ENCODE data around the gene PHF13.

Gene PHF13

DNA sequence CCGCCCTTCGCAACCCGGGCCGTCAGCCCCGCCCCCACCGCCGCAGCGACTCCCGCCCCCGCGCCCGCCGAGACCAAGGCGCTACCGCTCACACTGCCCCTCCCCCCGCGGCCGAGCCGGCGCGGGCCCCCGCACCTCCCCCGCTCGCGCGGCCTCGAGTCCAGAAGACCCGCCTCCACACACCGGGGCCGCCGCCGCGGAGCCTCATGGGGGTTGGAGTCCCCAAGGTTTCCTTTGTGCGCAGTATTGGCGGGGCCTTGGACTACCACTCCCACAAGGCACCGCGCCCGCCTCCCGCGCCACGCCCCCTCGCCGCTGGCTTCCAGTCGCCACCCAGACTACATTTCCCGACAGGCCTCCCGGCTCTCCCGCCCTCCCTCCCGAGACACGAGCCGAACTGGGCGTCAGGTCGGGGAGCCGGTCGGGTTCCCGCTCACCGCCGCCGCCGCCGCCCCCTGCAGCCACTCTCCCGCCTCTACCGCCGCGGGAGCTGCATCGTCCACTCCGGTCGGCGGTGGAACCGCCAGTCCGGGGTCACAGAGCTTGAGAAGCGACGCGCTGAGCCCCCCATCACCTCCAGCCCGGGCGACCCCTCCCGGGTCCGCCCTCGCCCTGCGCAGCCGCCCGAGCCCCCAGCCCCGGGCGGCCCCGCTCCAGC lies at the start of gene PHF13:
Gene PHF13 (plus strand): TSS at position 371 of the 658 bp plus-strand sequence. CDS start 336 bp downstream, outside the sequence.
- DNase-seq (ENCODE audit: low spot score), result peak; percentile 98

DNA sequence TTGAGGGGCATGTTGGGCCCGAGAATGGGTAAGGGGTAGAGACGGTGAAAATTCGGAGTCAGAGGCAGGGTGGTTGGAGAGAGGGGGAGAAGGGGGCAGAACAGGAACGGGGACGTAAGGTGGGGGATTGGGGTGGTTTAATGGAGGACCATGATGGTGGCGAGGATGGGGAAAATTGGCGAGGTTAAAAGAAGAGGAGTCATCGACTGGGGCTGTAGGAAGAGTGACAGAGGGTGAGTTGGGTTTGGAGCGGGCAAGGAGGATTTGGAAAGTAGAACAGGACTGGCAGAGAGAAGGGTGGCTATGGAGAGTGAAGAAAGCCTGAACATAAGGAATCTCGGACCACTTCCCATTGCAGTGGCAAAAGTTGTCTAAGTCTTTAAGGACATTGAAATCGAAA lies 44.5 kb upstream of the PHF13 start:
- DNase-seq (ENCODE audit: low spot score), result no peak

DNA sequence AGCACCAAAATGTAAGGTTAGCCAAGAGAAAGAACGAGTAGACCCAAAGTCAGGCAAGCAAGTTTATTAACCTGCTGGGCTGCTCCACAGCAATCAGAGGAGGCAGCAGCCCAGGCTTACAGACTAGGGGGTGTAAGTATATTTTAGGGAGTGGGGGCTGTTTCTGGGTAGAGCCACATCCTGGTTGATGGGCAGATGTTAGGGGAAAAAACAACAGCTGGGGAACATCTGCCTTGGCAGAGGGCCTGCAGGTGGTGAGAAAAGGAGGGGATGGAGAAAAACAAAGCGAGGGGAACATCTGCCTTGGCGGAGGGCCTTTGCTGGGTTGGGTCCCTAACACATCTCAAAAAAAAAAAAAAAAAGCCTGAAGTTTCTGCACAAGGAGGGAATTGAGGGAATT lies 43.4 kb upstream of the PHF13 start:
- DNase-seq (ENCODE audit: low spot score), result no peak

DNA sequence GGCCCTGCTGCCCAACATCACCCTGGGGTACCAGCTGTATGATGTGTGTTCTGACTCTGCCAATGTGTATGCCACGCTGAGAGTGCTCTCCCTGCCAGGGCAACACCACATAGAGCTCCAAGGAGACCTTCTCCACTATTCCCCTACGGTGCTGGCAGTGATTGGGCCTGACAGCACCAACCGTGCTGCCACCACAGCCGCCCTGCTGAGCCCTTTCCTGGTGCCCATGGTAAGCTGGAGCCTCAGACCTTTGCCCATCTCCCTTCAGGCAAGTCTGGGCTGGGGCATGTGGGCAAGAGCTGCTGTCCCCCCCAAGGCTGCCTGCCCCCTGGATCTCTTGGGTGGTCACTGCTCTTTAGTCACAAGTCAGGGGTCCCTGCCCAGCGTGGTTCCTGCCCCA lies 42.5 kb upstream of the PHF13 start:
- no peak for DNase-seq (ENCODE audit: low spot score)

DNA sequence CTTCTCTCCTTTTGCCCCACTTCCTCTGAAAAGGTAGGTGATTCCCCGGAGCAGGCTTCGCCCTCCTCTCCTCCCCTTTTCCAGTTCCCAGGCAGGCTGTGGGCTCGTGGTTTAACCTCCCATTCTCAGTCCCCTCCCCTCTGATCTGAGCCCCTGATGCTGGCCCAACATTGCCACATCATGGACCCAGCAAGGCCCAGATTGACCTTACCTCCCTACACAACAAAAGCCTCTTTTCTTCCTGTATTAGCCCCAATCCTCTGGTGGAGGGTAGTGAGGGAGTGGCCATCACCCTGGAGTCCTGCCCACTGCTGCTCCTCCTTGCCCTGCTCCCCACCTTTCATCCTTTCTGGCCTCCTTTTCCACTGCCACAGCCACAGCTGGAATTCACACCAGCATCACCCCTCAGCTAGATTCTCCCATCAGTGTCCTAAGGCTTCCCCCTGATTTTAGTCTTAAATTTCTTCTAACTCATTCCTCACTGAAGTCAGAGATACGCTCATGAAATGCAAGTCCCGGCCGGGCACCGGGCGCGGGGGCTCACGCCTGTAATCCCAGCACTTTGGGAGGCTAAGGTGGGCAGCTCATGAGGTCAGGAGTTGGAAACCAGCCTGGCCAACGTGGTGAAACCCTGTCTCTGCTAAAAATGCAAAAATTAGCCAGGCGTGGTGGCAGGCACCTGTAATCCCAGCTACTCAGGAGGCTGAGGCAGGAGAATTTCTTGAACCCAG lies 40.7 kb upstream of the PHF13 start:
- no peak for DNase-seq (ENCODE audit: low spot score)

DNA sequence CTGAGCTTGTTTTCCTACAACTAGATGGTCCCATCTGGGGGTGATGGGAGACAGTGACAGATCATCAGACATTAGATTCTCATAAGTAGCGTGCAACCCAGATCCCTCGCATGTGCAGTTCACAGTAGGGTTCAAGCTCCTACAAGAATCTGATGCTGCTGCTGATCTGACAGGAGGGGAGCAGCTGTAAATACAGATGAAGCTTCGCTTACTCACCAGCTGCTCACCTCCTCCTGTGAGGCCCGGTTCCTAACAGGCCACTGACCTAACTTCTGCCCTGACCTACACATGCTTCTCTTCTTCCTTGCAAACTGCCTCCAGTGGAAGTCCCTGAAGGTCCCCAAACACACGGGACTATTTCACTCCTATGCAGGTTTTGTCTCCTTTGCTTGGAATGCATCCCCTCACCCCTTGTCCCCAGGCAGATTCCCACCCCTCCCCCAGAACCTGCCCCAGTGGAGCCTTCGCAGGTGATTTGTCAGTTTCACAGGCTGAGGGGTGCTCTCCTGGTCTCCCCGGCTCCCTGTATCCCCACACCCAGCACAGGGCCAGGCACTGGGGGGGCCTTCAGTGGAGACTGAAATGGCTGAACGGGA lies 39.4 kb upstream of the PHF13 start:
- no peak for DNase-seq (ENCODE audit: low spot score)

DNA sequence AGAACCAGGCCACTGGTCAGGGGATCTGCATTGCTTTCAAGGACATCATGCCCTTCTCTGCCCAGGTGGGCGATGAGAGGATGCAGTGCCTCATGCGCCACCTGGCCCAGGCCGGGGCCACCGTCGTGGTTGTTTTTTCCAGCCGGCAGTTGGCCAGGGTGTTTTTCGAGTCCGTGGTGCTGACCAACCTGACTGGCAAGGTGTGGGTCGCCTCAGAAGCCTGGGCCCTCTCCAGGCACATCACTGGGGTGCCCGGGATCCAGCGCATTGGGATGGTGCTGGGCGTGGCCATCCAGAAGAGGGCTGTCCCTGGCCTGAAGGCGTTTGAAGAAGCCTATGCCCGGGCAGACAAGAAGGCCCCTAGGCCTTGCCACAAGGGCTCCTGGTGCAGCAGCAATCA lies 38.7 kb upstream of the PHF13 start:
- DNase-seq (ENCODE audit: low spot score), result no peak

DNA sequence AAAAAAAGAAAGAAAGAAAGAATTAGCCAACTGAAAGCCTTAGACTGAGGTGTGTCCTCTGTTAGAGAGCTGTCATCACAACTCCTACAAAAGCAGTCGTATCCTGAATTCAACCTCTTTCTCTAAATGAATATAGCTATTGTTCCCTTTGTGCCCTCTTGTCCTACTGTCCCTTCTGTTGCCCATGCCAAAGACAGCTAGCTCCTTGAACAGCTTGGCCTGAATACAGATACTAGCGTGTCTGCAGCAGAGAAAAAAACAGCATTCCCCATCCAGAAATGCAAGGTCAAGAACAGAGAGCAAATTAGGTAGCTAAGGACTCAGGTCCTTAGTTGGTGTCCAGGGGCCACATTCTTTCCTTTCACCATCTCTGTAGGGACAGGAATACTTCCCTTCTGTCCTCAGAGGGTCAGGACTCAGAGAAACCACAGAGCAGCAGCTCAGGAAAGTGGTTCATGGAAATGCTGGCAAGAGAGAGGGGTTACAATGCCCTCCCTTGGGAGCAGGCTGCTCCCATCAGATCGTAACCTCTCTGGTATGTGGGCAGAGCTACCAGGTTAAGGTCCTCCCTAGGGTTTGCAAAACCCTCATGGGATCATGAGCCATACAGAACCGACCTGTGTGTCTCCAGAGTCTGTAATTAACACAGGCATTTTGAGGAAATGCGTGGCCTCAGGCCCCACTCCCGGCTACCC lies 35.6 kb upstream of the PHF13 start:
- peak; percentile 89 for DNase-seq (ENCODE audit: low spot score)

DNA sequence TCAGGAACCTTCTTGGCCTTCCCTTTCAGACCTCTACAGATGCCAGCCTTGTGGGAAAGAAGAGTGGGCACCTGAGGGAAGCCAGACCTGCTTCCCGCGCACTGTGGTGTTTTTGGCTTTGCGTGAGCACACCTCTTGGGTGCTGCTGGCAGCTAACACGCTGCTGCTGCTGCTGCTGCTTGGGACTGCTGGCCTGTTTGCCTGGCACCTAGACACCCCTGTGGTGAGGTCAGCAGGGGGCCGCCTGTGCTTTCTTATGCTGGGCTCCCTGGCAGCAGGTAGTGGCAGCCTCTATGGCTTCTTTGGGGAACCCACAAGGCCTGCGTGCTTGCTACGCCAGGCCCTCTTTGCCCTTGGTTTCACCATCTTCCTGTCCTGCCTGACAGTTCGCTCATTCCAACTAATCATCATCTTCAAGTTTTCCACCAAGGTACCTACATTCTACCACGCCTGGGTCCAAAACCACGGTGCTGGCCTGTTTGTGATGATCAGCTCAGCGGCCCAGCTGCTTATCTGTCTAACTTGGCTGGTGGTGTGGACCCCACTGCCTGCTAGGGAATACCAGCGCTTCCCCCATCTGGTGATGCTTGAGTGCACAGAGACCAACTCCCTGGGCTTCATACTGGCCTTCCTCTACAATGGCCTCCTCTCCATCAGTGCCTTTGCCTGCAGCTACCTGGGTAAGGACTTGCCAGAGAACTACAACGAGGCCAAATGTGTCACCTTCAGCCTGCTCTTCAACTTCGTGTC lies 34.7 kb upstream of the PHF13 start:
- DNase-seq (ENCODE audit: low spot score), result no peak

DNA sequence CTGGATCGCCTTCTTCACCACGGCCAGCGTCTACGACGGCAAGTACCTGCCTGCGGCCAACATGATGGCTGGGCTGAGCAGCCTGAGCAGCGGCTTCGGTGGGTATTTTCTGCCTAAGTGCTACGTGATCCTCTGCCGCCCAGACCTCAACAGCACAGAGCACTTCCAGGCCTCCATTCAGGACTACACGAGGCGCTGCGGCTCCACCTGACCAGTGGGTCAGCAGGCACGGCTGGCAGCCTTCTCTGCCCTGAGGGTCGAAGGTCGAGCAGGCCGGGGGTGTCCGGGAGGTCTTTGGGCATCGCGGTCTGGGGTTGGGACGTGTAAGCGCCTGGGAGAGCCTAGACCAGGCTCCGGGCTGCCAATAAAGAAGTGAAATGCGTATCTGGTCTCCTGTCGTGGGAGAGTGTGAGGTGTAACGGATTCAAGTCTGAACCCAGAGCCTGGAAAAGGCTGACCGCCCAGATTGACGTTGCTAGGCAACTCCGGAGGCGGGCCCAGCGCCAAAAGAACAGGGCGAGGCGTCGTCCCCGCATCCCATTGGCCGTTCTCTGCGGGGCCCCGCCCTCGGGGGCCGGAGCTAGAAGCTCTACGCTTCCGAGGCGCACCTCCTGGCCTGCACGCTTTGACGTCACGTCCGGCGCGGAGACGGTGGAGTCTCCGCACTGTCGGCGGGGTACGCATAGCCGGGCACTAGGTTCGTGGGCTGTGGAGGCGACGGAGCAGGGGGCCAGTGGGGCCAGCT lies 34.0 kb upstream of the PHF13 start, which contains the start of gene ZBTB48:
Gene ZBTB48 (plus strand): TSS at position 621 of the 745 bp plus-strand sequence. CDS start 616 bp downstream, outside the sequence.
- DNase-seq (ENCODE audit: low spot score), result peak; percentile 99

DNA sequence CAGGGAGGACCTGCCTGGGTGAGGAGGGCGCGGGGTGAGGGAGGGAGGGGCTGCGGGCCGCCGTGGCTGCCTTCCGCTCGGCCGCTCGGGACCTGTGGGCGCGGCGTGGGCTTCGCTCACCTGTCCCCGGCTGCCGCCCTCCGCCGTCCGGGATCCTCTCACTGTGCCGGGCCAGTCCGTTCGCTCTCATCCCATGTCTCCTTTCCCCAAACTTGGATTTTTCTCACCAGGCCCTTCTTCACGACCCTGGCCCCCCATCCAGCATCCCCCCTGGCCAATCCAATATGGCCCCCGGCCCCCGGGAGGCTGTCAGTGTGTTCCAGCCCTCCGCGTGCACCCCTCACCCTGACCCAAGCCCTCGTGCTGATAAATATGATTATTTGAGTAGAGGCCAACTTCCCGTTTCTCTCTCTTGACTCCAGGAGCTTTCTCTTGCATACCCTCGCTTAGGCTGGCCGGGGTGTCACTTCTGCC lies 33.4 kb upstream of the PHF13 start:
- DNase-seq (ENCODE audit: low spot score), result no peak

DNA sequence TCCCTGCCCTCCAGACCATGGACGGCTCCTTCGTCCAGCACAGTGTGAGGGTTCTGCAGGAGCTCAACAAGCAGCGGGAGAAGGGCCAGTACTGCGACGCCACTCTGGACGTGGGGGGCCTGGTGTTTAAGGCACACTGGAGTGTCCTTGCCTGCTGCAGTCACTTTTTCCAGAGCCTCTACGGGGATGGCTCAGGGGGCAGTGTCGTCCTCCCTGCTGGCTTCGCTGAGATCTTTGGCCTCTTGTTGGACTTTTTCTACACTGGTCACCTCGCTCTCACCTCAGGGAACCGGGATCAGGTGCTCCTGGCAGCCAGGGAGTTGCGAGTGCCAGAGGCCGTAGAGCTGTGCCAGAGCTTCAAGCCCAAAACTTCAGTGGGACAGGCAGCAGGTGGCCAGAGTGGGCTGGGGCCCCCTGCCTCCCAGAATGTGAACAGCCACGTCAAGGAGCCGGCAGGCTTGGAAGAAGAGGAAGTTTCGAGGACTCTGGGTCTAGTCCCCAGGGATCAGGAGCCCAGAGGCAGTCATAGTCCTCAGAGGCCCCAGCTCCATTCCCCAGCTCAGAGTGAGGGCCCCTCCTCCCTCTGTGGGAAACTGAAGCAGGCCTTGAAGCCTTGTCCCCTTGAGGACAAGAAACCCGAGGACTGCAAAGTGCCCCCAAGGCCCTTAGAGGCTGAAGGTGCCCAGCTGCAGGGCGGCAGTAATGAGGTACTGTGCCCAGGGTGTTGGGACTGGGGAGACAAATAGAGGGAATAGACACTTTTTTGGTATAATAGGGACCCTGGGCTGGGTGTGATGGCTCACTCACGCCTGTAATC lies 32.7 kb upstream of the PHF13 start:
- no peak for DNase-seq (ENCODE audit: low spot score)

DNA sequence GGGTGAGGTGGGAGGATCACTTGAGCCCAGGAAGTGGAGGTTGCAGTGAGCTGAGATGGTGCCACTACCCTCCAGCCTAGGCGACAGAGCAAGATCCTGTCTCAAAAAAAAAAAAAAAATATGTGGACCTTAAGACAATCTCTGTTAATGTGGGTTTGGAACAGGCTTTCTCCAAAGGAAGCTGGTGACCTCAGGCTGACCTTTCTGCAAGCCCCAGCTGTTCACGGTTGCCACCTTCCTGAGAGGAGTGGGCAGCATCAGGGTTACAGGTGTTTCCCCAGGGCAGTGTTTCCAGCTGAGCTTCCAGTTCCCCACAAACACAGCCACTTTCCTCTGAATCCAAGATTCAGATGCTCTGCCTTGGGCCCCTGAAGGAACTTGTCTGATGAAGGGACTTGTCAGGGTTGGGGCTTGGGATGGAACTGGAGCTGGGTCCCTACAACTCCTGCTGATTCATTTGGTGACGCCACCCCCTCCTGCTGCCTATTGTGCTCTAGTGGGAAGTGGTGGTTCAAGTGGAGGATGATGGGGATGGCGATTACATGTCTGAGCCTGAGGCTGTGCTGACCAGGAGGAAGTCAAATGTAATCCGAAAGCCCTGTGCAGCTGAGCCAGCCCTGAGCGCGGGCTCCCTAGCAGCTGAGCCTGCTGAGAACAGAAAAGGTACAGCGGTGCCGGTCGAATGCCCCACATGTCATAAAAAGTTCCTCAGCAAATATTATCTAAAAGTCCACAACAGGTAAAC lies 31.8 kb upstream of the PHF13 start:
- no peak for DNase-seq (ENCODE audit: low spot score)

DNA sequence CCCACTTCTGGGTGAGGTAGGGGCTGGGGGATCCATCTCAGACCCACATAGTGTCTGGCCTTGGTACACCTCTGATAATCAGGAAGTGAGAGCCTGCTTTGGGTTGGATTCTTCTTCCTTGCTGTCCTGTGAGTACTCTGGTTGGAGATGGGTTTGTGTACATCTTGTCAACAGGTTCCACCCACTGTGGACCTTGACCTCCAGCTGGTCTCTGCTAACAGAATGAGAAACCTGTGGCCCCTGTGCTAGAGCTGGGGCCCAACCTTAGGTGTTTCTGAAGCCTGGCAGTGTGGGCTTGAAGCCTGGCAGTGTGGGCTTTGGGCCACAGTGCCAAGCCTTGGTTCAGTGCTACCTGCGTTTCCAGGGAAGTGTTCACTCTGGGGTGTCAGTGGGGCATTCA lies 31.2 kb upstream of the PHF13 start:
- no peak for DNase-seq (ENCODE audit: low spot score)

DNA sequence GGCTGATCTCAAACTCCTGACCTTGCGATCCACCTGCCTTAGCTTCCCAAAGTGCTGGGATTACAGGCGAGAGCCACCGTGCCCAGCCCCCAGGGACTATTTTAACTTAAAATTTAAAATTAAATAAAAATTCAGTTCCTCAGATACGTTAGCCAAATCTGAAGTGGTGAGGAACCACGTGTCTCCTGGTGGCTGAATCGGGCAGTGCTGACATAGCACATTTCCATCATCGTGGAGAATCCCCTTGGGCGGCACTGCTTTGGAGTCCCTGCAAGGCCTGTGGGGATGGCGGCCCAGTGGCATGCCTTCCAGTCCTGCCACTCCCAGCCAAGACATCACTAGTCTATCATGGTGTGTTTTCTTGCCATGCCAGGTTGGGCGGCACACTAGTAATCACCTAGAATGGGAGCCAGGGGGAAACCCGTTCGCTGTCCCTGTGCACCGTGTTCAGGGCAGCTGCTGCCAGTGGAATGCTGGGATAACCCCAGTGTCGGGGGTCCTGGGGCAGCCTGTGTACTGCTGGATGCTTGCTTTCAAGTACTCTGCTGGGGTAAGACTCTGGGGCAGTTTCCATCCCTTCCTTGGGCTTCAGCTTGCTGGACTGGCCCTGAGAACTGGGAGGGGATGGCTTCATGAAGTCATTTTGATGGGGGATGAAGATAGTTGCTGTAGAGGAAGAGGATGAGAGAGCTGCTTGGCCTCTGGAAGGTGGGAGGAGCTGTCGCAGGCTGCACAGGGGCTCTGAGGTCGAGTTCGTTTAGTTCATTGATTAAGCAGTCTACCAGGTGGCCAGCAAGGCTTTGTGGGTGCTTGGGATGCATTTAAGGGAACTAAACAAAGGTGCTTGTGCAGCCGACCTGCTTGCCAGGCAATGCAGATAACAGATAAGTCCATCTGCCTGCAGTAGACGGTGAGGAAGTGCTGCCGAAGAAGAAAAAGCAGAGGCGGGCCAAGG lies 29.1 kb upstream of the PHF13 start:
- DNase-seq (ENCODE audit: low spot score), result no peak

DNA sequence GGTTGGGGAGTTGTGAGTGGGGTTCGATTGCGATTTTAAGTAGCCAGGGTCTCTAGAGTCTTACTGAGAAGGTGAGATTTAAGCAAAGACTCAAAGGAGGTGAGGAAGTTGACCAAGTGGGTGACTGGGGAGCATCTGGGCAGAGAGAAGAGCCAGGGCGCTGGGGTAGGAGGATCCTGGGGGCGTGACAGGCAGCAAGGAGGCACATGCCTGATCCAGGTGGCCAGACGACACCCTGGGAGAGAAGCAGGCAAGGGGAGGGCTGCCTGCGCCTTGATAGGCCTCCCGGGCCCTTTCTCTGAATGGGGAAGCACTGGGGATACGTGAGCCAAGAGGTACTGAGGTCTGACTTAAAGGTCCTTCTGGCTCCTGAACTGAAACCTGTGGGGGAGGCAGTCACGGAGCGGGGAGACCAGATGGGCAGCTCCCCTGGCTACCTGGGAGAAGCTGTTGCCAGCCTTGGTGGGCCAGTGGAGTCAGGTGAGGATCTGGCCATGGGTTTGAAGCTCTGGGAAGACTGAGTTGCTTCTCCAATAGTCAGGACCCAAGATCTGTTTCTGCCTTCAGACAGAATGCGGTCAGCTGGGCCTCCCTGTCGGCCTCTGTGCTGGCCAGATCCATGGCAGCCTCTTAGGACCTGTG lies 28.3 kb upstream of the PHF13 start:
- DNase-seq (ENCODE audit: low spot score), result no peak

DNA sequence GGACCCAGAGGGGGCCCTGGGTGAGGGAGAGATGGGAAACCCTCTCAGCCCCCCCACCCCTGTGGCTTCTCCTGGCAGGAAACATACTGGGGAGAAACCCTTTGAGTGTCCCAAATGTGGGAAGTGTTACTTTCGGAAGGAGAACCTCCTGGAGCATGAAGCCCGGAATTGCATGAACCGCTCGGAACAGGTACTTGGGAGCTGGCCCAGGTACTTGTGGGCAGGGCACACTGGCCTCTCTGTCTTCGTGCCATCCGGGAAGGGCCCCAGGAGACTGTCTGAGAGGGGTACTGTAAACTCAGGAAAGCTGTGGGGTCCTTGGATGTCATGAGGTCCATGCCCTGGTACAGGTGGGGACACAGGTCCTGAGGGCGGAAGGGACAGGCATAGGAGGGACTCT lies 27.7 kb upstream of the PHF13 start:
- no peak for DNase-seq (ENCODE audit: low spot score)

DNA sequence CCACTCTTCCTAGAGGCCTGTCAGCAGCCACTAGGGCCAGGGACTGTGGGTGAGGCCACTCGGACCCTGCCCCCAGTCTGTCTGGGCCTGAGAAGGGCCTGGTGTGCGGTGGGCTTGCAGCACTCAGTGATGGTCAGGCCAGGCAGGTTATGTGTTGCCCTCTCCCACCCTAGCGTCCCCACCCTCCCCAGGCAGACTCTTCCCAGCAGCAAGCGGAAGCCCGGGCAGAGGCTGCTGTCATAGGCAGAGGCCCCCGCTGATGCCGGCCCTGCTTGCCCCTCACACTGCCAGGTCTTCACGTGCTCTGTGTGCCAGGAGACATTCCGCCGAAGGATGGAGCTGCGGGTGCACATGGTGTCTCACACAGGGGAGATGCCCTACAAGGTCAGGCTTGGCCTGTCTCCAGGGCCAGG lies 27.1 kb upstream of the PHF13 start:
- DNase-seq (ENCODE audit: low spot score), result no peak
